Endothelial cell of umbilical vein (primary cell): ENCODE results near the gene KRTAP10-12. TPM values are rescaled to one million over a fixed set of nuclear protein-coding genes. Genes with fewer than 3 reads are reported as not detected.

Experiments used
- BruUV-seq: library from RNA; stranded (reverse); fragments of 400-500 nt; replicated peaks from 2 replicates; lab custom pipeline; 2021; lab: Mats Ljungman, UMichigan
- CTCF ChIA-PET: fragments of 300-600, 350-600 bp; sonication (Branson Sonifier 250); formaldehyde crosslinking; loops from one replicate; lab custom pipeline; 2021; ENCODE audit warnings: antibody characterized with exemption, inconsistent platforms; lab: Charles Lee
- POLR2A ChIA-PET: fragments of 300-600, 350-600 bp; sonication (Branson Sonifier 250); formaldehyde crosslinking; loops from one replicate; lab custom pipeline; 2021; ENCODE audit warnings: antibody characterized with exemption, inconsistent platforms; lab: Charles Lee
- DNase-seq: peaks from one replicate; pipeline ENCODE4 v3.0.0-alpha.2; 2011; ENCODE audit warnings: low read depth, low spot score
- FAIRE-seq: peaks from 2 replicates; lab custom pipeline; 2011; peaks lifted over from hg19 to GRCh38; lab: Jason Lieb, UNC
- H2AFZ ChIP-seq: 2 replicates; pipeline ENCODE4 v1.6.0; 2012; ENCODE audit warnings: low read depth, low read length, control low read depth, inconsistent platforms
- H3K27ac ChIP-seq: 2 replicates; pipeline ENCODE4 v1.5.1; 2011; ENCODE audit warnings: low read depth, mild to moderate bottlenecking, control low read depth, low read length, moderate library complexity; ENCODE audit not compliant: insufficient read depth
- H3K27me3 ChIP-seq, 2 experiments: 2 replicates each; pipeline versions ENCODE4 v1.6.0 to v1.6.1; 2011; ENCODE audit warnings: low read length in 2 of 2, mixed read lengths in 1 of 2; ENCODE audit not compliant: control insufficient read depth in 2 of 2, insufficient read depth in 2 of 2
- H3K36me3 ChIP-seq, 2 experiments: 2 replicates in 1 of 2; 3 replicates in 1 of 2; pipeline ENCODE4 v1.5.1; 2011; ENCODE audit warnings: low read length in 2 of 2, mild to moderate bottlenecking in 1 of 2, moderate library complexity in 1 of 2; ENCODE audit not compliant: control insufficient read depth in 2 of 2, insufficient read depth in 2 of 2; ENCODE audit errors: extremely low read depth in 1 of 2
- H3K4me1 ChIP-seq: 3 replicates; pipeline ENCODE4 v1.5.1; 2011; ENCODE audit warnings: mild to moderate bottlenecking, low read length; ENCODE audit not compliant: control insufficient read depth, insufficient read depth; ENCODE audit errors: extremely low read depth
- H3K4me2 ChIP-seq: 2 replicates; pipeline ENCODE4 v1.6.1; 2011; ENCODE audit warnings: low read length, control low read depth, mixed read lengths; ENCODE audit not compliant: insufficient read depth
- H3K4me3 ChIP-seq, 3 experiments: fragments of 200-600 bp in 1 of 3; sonication (generic), shearing (Covaris generic) in 1 of 3; replicated peaks in 1 of 3; 2 replicates each; pipeline ENCODE4 v1.5.1; 2011 to 2016; ENCODE audit warnings: control low read depth in 3 of 3, low read length in 3 of 3, mild to moderate bottlenecking in 2 of 3, inconsistent platforms in 1 of 3, low read depth in 1 of 3, moderate library complexity in 1 of 3; ENCODE audit not compliant: insufficient read depth in 1 of 3
- H3K79me2 ChIP-seq: 2 replicates; pipeline ENCODE4 v1.6.0; 2012; ENCODE audit warnings: low read length, inconsistent platforms; ENCODE audit not compliant: control insufficient read depth, insufficient read depth
- H3K9ac ChIP-seq: replicated peaks from 2 replicates; pipeline ENCODE3; 2011; ENCODE audit warnings: low read length, control low read depth; ENCODE audit not compliant: insufficient read depth; ENCODE audit errors: extremely low read depth
- H3K9me1 ChIP-seq: replicated peaks from 3 replicates; pipeline ENCODE4 v1.6.0; 2011; ENCODE audit warnings: mild to moderate bottlenecking, low read length; ENCODE audit not compliant: control insufficient read depth, insufficient read depth; ENCODE audit errors: extremely low read depth
- H3K9me3 ChIP-seq: replicated peaks from 2 replicates; pipeline ENCODE4 v1.5.1; 2012; ENCODE audit warnings: low read length, inconsistent platforms; ENCODE audit not compliant: control insufficient read depth, insufficient read depth
- H4K20me1 ChIP-seq: replicated peaks from 2 replicates; pipeline ENCODE3; 2011; ENCODE audit warnings: mild to moderate bottlenecking, low read length; ENCODE audit not compliant: control insufficient read depth, insufficient read depth; ENCODE audit errors: extremely low read depth
- CTCF ChIP-seq, 2 donors: IDR thresholded peaks; 1 replicate in 1 of 2; 2 replicates in 1 of 2; pipeline ENCODE4 v1.5.1; 2011; ENCODE audit warnings: low read length in 2 of 2, mild to moderate bottlenecking in 2 of 2, moderate library complexity in 2 of 2, control low read depth in 1 of 2, inconsistent platforms in 1 of 2, low read depth in 1 of 2; ENCODE audit not compliant: insufficient read depth in 1 of 2; ENCODE audit errors: extremely low read depth in 1 of 2
- EZH2 ChIP-seq: IDR thresholded peaks from 2 replicates; pipeline ENCODE4 v1.6.1; 2012; ENCODE audit warnings: borderline replicate concordance, low read depth, mild to moderate bottlenecking, moderate library complexity, low read length, inconsistent platforms; ENCODE audit not compliant: severe bottlenecking
- FOS ChIP-seq: IDR thresholded peaks from 2 replicates; pipeline ENCODE4 v1.6.1; 2011; ENCODE audit warnings: mild to moderate bottlenecking, low read length, moderate library complexity, borderline replicate concordance; ENCODE audit not compliant: insufficient read depth
- GATA2 ChIP-seq: IDR thresholded peaks from 2 replicates; pipeline ENCODE4 v1.7.0; 2011; ENCODE audit warnings: low read depth, mild to moderate bottlenecking, moderate library complexity, mixed read lengths, low read length; ENCODE audit not compliant: insufficient read length, insufficient read depth
- JUN ChIP-seq: IDR thresholded peaks from 2 replicates; pipeline ENCODE4 v1.6.1; 2011; ENCODE audit warnings: borderline replicate concordance, low read depth; ENCODE audit not compliant: insufficient read length, insufficient read depth
- MAX ChIP-seq: IDR thresholded peaks from 2 replicates; pipeline ENCODE4 v1.6.1; 2011; ENCODE audit not compliant: insufficient read depth, insufficient read length
- MYC ChIP-seq: IDR thresholded peaks from one replicate; pipeline ENCODE4 v1.6.1; 2011; ENCODE audit warnings: mild to moderate bottlenecking, low read depth, low read length
- POLR2A ChIP-seq: IDR thresholded peaks from 2 replicates; pipeline ENCODE4 v1.6.1; 2012; ENCODE audit warnings: low read depth, mild to moderate bottlenecking, control low read depth, low read length
- POLR2AphosphoS5 ChIP-seq: IDR thresholded peaks from 2 replicates; pipeline ENCODE4 v1.6.1; 2012; ENCODE audit warnings: low read depth, mild to moderate bottlenecking, control low read depth, low read length, moderate library complexity; ENCODE audit not compliant: insufficient read depth
- dilution Hi-C: fragments of 300-500 bp; cut with MboI; formaldehyde crosslinking; loops from one replicate; pipeline ENCODE4 v1.15.0; 2019; ENCODE audit warnings: low sequenced_read_pairs; ENCODE audit not compliant: extremely low pct_ligation_motif_present
- intact Hi-C: fragments of 100-400 bp; cut with micrococcal nuclease; formaldehyde crosslinking; loops from one replicate; pipeline ENCODE4 v1.10.0; 2022
- polyA plus RNA-seq, 4 experiments: library from polyadenylated mRNA; depleted of rRNA in 3 of 4; stranded (reverse) in 3 of 4; unstranded in 1 of 4; fragments of >200 nt; gene quantifications; 2 replicates each; pipeline versions ENCODE4 v1.2.1 to v1.2.3, GENCODE V29; 2011 to 2012; ENCODE audit warnings: missing spikeins in 1 of 4
- total RNA-seq: library from RNA; stranded (reverse); gene quantifications from 2 replicates; pipeline ENCODE4 v1.2.3, GENCODE V29; 2021

KRTAP10-12 gene
- total and polyA plus RNA-seq, 2 donors (not counting 3 experiments of a cell fraction or from before 2014, with no cell fraction given), result not detected

- H3K9me1 ChIP-seq, result no peaks in the 10 kb centered on the region
- dilution Hi-C loops (no loop called here), intact Hi-C loops (no loop called here)
- no peaks in the 10 kb centered on the region for H3K79me2 ChIP-seq
- DNase-seq, result no peak
- FAIRE-seq, result no peak
- H4K20me1 ChIP-seq, result no peaks in the 10 kb centered on the region
- H3K4me3 ChIP-seq, result no peak overlapping the region
- H3K27ac ChIP-seq, result no peak overlapping the region
- no peaks in the 10 kb centered on the region for H3K36me3 ChIP-seq
- BruUV-seq, result no TSS peak
- H3K9ac ChIP-seq, result no peak overlapping the region
- H3K4me2 ChIP-seq, result no peak overlapping the region
- no peak for TF ChIP-seq POLR2AphosphoS5
- TF ChIP-seq MYC, result no peak
- no peak for TF ChIP-seq MAX
- peaks cover 7 to 10% of the 10 kb centered on the region in 2 experiments for H3K27me3 ChIP-seq
- ChIA-PET POLR2A (no interaction called here), CTCF (interaction anchor here (1.7 kb wide), 1 partner anchor 23 kb away, joined by 5 read pairs; no protein-coding TSS in a partner anchor)
- H3K9me3 ChIP-seq, result no peaks in the 10 kb centered on the region
- no peak overlapping the region for H2AFZ ChIP-seq
- H3K4me1 ChIP-seq, result no peaks in the 10 kb centered on the region
These were observed 33.0 kb downstream of the KRTAP10-12 start for GRCh38 chr21:44730028-44730395.

DNA sequence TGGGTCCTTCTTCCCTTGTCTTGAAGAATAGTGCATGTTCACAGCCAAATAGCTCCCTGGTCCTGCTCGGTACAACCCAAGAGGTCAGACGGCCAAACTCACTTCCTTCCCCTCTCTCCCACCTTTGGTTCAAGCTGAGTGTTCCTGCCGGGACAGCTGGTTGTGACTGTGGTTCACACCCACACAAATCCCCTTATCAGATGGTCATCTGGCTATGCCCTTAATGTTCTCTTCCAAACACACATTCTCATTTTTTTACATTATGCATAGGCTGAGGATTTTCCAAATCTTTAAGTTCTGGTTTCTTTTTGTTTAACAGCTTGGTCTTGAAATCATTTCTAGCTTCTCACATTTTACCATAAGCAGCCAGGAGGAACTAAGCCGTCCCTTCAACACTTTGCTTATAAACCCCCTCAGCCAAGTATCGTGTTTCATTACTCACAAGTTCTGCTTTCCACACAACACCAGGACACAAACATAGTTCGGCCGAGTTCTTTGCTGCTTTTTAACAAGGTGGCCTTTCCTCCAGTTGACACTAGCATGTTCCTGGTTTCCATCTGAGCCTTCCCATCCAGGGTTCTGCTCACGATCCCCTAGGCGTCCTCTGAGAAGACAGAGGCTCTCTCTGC lies 34.1 kb downstream of the KRTAP10-12 start:
- TF ChIP-seq MYC (no peak), POLR2A (no peak), CTCF (IDR thresholded peaks at IDR 0.05; ENCODE audit: extremely low read depth in 1 of 2, insufficient read depth in 1 of 2, low read depth in 1 of 2, low read length in 2 of 2) (no peak), JUN (no peak), EZH2 (no peak), MAX (no peak), POLR2AphosphoS5 (no peak), FOS (no peak), GATA2 (no peak)

More for the DNA sequence above, 34.1 kb downstream of the KRTAP10-12 start:
- H3K79me2 ChIP-seq, result no peaks in the 10 kb centered on the region
- no peak overlapping the region for H3K27ac ChIP-seq
- DNase-seq (no peak), FAIRE-seq (no peak)
- no peaks in the 10 kb centered on the region for H3K9me3 ChIP-seq
- ChIA-PET CTCF (interaction anchor here (1.0 to 1.7 kb wide), 4 partner anchors 9 to 62 kb away, joined by 3 to 6 read pairs (median 4); no protein-coding TSS in a partner anchor), POLR2A (no interaction called here)
- BruUV-seq, result no TSS peak
- H3K4me2 ChIP-seq, result no peak overlapping the region
- dilution Hi-C loops (no loop called here), intact Hi-C loops (no loop called here)
- H4K20me1 ChIP-seq, result no peaks in the 10 kb centered on the region
- H3K4me1 ChIP-seq, result no peaks in the 10 kb centered on the region
- no peak overlapping the region for H2AFZ ChIP-seq
- no peak overlapping the region for H3K9ac ChIP-seq
- no peaks in the 10 kb centered on the region for H3K9me1 ChIP-seq
- H3K27me3 ChIP-seq, result peaks cover 4% of the 10 kb centered on the region in 2 experiments
- H3K4me3 ChIP-seq, result no peak overlapping the region
- H3K36me3 ChIP-seq, result no peaks in the 10 kb centered on the region
